Measurements from ENCODE around the gene HSF5.

Gene HSF5

DNA sequence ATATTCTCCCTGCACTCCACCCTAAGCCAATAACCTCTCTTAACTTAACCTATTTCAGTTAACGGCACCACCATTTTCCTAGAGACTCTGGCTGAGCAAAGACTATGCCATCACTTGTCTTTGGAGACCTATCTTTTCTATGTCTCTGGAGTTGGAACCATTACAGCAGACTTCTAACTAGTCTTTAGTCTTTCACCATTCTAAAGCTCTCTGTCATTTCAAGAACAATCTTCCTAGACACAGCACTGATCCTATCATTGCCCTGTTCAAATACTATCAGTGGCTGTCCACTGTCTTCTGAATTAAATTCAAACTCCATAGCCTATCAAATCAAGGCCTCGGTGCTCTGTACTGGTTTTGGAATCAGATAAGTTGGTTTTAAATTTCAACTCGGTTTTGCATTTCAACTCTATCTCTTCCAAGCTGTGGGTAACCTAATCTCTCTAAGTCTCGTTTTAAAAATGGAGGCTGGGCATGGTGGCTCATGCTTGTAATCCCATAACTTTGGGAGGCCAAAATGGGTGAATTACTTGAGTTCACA, 102.8 kb downstream of the HSF5 start:
- H3K4me3 ChIP-seq (ENCODE audit: low read depth, low read length), result no peak overlapping the region
- ChIA-PET POLR2A (no interaction called here), CTCF (interaction anchor here (2.4 kb wide), 1 partner anchor 68 kb away, joined by 9 read pairs; no protein-coding TSS in a partner anchor)
- TF ChIP-seq, protein P1, sequence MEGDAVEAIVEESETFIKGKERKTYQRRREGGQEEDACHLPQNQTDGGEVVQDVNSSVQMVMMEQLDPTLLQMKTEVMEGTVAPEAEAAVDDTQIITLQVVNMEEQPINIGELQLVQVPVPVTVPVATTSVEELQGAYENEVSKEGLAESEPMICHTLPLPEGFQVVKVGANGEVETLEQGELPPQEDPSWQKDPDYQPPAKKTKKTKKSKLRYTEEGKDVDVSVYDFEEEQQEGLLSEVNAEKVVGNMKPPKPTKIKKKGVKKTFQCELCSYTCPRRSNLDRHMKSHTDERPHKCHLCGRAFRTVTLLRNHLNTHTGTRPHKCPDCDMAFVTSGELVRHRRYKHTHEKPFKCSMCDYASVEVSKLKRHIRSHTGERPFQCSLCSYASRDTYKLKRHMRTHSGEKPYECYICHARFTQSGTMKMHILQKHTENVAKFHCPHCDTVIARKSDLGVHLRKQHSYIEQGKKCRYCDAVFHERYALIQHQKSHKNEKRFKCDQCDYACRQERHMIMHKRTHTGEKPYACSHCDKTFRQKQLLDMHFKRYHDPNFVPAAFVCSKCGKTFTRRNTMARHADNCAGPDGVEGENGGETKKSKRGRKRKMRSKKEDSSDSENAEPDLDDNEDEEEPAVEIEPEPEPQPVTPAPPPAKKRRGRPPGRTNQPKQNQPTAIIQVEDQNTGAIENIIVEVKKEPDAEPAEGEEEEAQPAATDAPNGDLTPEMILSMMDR (IDR thresholded peaks at IDR 0.05; ENCODE audit: insufficient read depth, low read length, missing control alignments), result no peak
- DNase-seq (ENCODE audit: low read depth, low spot score), result no peak

DNA sequence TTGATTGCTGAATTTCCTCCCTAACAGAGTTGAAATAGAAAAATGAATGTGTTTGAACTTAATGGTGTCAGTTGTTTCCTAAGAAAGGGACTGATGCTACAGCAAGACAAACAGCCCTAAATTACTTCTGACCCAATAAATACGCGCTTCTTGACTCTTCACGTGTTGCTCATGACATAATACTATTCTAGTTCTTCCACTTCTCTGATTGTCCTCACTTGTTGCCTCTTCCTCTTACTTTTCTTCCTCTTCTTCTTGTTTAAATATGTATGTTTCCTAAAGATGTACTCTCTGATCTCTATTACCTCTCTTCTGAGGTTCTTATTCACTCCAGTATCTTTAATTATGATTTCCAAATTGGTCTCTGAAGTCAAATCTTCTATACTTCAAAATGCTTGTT, 103.3 kb downstream of the HSF5 start:
- ChIA-PET POLR2A (no interaction called here), CTCF (interaction anchor here (1.6 to 2.4 kb wide), 2 partner anchors 10 to 67 kb away, joined by 4 to 9 read pairs; no protein-coding TSS in a partner anchor)

DNA sequence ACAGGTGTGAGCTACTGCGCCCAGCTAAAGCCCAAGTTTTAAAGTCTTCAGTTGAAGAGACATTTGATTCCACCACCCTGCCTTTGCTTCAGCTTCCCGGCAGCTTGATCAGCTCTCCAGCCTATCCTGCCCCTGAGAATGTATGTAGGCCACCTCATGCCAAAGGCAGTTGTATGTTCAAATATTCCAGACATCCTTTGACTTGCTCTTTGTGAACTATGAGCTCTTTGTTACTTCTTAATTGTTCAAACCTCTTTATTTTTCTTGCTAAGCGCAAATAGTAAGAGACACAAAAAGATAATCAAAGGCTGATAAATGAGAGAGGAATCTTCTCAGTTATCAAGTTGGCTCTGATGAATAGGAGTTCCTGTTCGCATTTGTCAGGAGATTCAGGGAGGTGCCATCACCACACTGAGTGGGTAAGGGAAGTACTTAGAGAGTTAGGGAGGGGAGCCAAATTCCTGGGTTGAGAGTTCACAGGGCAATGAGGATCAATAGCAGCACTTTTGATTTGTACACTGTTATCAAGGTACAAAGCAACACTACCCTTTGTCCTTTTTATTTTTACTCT, 104.2 kb downstream of the HSF5 start:
- DNase-seq (ENCODE audit: low read depth, low spot score), result no peak

More for the DNA sequence above, 103.3 kb downstream of the HSF5 start:
- no peak for DNase-seq (ENCODE audit: low read depth, low spot score)
- TF ChIP-seq, protein P1 (IDR thresholded peaks at IDR 0.05; ENCODE audit: insufficient read depth, low read length, missing control alignments), result no peak
- no peak overlapping the region for H3K4me3 ChIP-seq (ENCODE audit: low read depth, low read length)

DNA sequence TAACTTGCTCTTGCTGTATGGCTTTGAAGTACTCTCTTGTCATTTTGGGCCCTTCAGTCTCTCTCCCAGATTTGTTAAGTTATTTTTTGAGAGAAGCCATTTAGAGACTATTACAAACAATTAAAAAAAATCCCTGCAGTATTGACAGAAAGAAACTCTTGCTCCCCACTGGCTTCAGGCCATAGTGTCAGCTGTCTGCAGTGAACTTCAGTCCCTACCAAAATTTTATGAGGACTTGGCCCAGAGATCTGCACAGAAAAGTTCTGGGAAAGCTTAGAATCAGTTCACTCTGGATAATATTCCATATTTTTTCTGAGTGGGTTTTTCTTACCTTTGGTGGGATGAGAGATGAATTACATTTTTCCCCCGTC, 105.4 kb downstream of the HSF5 start:
- ChIA-PET POLR2A (no interaction called here), CTCF (no interaction called here)
- no peak for DNase-seq (ENCODE audit: low read depth, low spot score)
- TF ChIP-seq, protein P1 (IDR thresholded peaks at IDR 0.05; ENCODE audit: insufficient read depth, low read length, missing control alignments), result no peak
- no peak overlapping the region for H3K4me3 ChIP-seq (ENCODE audit: low read depth, low read length)

More for the DNA sequence above, 104.2 kb downstream of the HSF5 start:
- ChIA-PET CTCF (interaction anchor here (1.6 to 2.4 kb wide), 2 partner anchors 11 to 66 kb away, joined by 4 to 9 read pairs; no protein-coding TSS in a partner anchor), POLR2A (no interaction called here)
- TF ChIP-seq, protein P1 (IDR thresholded peaks at IDR 0.05; ENCODE audit: insufficient read depth, low read length, missing control alignments), result no peak
- no peak overlapping the region for H3K4me3 ChIP-seq (ENCODE audit: low read depth, low read length)

DNA sequence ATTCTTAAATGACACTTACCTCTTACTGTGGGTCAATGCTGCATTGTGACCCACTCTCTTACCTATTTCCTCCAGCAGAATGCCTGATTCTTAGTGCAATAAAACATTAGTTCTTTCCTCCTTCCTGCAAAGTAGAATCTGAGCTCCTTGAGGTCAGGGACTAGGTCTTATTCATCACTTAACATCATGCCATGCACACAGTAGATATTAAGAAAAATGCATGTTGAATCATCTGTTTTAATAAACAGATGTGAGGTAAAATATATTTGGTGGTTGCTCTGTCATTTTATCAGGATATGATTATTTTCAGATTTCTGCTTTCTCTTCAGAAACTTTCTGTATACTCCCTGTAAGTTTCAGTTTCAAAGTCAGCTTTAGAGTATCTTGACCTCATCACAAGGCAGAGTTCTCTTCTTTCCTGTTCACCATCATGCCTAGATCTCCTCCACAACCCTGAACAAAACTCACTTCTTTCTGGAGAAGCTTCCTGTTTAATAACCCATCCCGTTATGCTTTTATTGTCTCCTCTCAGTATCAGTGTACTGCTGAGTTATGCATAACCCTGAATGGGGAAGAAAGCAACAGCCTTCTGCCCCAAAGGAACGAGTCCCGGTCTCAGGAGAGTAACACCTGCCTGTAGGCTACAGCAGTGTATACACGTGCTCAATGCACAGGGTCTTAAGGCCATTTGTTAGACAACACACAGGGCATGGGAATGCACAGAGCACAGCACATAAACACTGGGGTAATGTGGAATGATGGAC, 105.9 kb downstream of the HSF5 start:
- TF ChIP-seq, protein P1 (IDR thresholded peaks at IDR 0.05; ENCODE audit: insufficient read depth, low read length, missing control alignments), result no peak

More for the DNA sequence above, 105.9 kb downstream of the HSF5 start:
- H3K4me3 ChIP-seq (ENCODE audit: low read depth, low read length), result no peak overlapping the region
- POLR2A ChIA-PET, result no interaction called here
- no peak for DNase-seq (ENCODE audit: low read depth, low spot score)
- CTCF ChIA-PET, result interaction anchor here (1.1 to 1.2 kb wide), 2 partner anchors 35 to 65 kb away, joined by 3 to 4 read pairs; partner anchors contain the start of gene RNF43
